HFF-Myc (cell line): ENCODE results near the gene ASMT.

Experiments used
- DNase-seq: peaks from one replicate; pipeline ENCODE4 v3.0.0-alpha.2; 2011; ENCODE audit warnings: low read depth; ENCODE audit errors: extremely low read depth
- H3K4me3 ChIP-seq: replicated peaks from 2 replicates; pipeline ENCODE4 v1.5.1; 2011; ENCODE audit warnings: low read depth, mild to moderate bottlenecking, control low read depth, low read length
- TF ChIP-seq, protein P1 (sequence below): IDR thresholded peaks from 2 replicates; pipeline ENCODE4 v1.5.1; 2012; ENCODE audit warnings: mild to moderate bottlenecking, low read depth, low read length, control low read depth; ENCODE audit errors: missing control alignments

ASMT gene

DNA sequence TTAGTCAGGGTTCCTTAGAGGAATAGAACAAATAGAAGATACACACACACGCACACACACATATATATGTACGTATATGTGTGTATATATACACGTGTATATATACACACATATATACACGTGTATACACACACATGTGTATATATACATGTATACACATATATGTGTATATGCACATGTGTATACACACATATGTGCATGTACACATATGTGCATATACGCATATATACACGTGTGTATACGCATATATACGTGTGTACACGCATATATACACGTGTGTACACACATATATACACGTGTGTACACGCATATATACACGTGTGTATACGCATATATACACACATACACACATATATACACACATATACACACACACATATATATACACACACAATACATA lies 41.5 kb downstream of the ASMT start:
- H3K4me3 ChIP-seq = no peak overlapping the region
- no peak for DNase-seq
- TF ChIP-seq, protein P1, sequence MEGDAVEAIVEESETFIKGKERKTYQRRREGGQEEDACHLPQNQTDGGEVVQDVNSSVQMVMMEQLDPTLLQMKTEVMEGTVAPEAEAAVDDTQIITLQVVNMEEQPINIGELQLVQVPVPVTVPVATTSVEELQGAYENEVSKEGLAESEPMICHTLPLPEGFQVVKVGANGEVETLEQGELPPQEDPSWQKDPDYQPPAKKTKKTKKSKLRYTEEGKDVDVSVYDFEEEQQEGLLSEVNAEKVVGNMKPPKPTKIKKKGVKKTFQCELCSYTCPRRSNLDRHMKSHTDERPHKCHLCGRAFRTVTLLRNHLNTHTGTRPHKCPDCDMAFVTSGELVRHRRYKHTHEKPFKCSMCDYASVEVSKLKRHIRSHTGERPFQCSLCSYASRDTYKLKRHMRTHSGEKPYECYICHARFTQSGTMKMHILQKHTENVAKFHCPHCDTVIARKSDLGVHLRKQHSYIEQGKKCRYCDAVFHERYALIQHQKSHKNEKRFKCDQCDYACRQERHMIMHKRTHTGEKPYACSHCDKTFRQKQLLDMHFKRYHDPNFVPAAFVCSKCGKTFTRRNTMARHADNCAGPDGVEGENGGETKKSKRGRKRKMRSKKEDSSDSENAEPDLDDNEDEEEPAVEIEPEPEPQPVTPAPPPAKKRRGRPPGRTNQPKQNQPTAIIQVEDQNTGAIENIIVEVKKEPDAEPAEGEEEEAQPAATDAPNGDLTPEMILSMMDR = no peak

DNA sequence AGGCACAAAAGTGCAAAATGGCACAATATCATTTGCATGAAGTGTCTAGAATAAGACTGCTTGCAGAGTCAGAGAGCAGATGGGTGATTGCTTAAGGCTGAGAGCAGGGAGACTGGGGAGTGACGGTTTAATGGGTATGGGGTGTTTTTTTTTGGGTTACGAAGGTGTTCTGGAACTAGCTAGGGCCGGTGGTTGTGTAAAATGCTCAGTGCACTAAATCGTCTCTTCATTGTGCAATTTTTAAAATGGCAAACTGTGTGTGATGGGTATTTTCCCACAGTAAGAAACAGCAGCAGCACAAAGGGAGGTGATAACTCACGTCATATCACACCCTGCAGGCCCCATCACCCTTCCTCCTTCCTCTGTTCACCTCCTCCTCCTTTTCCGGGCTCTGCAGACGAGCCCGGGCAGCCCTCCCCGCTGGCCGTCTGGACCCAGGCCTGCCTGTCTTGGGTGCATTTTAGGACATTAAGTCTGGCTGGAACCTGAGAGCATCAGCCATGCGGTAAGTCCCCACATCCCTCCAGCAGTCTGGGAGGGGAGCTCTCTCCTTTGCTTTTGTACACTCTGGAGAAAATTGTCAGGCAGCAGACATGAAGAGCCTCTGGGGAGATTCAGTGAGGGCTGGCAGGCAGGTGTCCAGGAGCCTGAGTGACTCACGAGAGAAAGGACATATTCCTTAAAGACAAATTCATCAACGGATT lies 42.7 kb downstream of the ASMT start:
- TF ChIP-seq, protein P1 = no peak
- peak overlapping the region; percentile 22; the same call in 1 of the 2 replicates for H3K4me3 ChIP-seq
- DNase-seq = no peak

DNA sequence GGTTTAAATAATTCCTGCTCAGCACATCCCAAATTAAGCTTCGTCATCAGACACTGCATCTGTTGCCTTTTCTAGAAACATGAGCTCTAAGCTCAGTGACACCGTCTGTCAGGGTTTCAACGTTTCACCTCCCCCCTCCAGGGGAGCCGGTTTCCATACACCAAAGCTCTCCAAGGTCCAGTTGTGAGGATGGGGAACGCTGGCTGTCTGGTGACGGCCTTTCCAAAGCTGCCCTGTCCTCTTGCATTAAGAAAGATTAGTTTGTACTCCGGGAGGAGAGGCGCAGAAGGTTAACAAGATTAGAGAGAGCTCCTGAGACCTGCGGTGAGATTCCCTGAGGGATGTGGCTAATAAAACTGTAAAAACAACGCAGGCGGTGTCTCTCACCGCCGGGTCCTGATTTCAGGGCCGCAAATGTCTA lies 43.2 kb downstream of the ASMT start:
- peak overlapping the region; percentile 22; the same call in 1 of the 2 replicates for H3K4me3 ChIP-seq
- TF ChIP-seq, protein P1 = no peak
- DNase-seq = no peak

DNA sequence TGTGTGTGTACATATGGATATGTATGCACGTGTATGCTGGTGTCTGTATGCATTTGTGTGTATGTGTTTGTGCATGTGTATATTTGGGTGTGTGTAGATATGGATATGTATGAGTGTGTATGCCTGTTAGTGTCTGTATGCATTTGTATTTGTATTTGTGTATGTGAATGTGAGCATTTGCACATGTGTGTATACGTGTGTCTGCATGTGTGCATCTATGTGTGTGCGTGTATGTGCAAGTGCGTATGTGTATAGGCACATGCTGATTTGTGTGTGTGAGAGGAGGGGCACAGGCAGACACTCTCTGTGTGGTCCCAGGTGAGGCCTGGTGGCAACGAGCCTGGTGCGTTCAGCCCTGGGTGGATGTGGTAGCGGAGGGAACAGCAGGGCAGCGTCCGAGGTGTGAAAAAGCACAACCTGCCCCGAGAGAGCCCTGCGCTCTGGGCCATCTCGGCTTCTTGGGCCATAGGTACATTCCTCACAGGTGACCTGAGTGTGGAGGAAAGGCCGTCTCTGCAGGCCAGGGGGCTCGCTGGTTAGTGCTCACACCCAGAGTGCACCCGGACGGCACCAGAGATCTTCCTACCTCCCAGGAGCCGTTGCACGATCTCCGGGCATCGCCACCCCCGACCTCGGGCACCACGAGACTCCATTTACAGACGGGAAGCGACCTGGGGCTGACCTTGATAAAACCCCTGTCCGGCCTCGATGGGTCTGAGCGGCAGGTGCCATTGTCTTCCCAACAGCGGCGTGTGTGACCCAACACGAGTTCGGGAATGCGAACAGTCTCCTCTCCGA lies 45.0 kb downstream of the ASMT start:
- no peak for DNase-seq
- TF ChIP-seq, protein P1 = no peak
- no peak overlapping the region for H3K4me3 ChIP-seq

DNA sequence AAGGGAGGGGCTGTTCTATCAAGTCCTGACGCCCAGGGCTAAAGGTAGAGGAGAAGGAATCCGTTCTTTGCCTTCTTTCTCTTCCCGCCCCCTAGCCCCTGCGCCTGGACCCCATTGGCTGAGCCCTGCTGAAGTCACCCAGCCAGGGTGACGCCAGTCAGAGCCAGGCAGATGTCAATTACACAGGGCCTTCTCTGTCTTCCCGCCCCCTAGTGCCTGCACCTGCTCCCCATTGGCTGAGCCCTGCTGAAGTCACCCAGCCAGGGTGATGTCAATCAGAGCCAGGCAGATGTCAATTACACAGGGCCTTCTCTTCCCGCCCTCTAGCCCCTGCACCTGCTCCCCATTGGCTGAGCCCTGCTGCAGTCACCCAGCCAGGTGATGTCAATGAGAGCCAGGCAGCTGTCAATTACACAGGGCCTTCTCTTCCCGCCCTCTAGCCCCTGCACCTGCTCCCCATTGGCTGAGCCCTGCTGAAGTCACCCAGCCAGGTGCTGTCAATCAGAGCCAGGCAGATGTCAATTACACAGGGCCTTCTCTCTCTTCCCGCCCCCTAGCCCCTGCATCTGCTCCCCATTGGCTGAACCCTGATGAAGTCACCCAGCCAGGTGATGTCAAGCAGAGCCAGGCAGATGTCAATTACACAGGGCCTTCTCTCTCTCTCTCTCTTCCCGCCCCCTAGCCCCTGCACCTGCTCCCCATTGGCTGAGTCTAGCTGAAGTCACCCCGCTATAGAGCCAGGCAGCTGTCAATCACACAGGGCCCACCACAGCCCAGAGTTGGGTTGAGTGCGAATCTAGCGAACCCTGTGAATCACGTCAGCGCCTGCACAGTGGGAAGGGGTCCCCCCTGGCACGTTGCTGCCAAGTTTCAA lies 46.4 kb downstream of the ASMT start:
- no peak overlapping the region for H3K4me3 ChIP-seq

DNA sequence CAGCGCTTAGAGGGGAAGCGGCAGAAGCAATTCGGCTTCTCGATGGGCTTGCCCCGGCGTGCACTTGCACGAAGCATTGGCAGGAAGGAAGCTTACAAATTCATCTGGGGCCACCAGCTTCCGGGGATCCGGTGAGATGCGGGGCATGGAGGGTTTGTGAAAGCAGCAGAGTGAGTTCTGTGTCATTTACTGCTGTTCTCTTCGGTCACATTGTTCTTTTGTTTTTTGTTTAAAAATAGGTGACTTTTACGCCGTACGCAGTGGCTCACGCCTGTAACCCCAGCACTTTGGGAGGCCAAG lies 47.0 kb downstream of the ASMT start:
- no peak for DNase-seq
- TF ChIP-seq, protein P1 = no peak
- no peak overlapping the region for H3K4me3 ChIP-seq

More for the DNA sequence above, 46.4 kb downstream of the ASMT start:
- no peak for DNase-seq
- TF ChIP-seq, protein P1 = no peak
